Transverse colon (tissue), 1 donor: ENCODE results near the gene PTPRD.

Experiments used
- EP300 ChIP-seq: sonication (generic); formaldehyde crosslinking; IDR thresholded peaks from one replicate; pipeline ENCODE4 v1.6.1; 2017; ENCODE audit warnings: antibody characterized with exemption, low read depth
- POLR2A ChIP-seq: fragments of 450-650 bp; IDR thresholded peaks from one replicate; pipeline ENCODE4 v1.6.1; 2016; ENCODE audit warnings: antibody characterized with exemption, mild to moderate bottlenecking, moderate library complexity

GRCh38 chr9:8304720-8305119 lies 2308.1 kb downstream of the PTPRD start:
- TF ChIP-seq POLR2A (no peak), EP300 (no peak)
